Activated T-cell treated with anti-CD3 and anti-CD28 coated beads, Interleukin-2, amount 50 U/mL, for 1 hour (primary cell): Measurements from ENCODE around the gene B4GALT7.
"Not testable (repeated sequence)": the region's sequence is repeated elsewhere in the genome, so short reads cannot be mapped to it uniquely, and the experiment has no call there.

Experiments used
- DNase-seq: peaks from one replicate; pipeline ENCODE4 v3.0.0-alpha.2; 2020

Gene B4GALT7

DNA sequence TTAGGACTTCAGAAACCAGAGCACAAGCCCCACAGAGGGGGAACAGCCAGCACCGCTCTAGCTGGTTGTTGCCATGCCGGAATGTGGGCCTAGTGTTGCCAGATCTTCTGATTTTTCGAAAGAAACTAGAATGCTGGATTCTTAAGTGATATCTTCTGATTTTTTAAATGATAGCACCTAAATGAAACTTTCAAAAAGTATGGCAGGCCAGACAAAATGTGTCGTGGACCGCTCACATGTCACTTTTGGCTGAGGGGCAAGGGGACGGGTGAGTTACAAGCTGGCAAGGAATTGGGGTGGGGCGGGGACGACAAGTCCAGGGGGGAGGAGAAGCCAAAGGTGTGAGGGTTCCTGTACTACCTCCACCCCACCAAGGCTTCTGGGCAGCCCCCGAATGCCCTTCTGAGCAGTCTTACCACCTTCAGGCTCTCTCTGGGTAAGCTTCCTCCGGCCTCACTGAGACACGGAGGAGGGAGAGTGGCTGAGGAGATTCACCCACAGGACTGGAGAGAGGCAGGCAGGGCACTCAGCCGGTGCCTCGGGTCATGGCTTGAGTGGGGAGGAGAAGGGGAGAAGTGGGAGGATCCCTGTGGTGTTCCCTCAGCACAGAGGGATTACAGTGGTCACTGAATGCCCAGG, 10.3 kb downstream of the B4GALT7 start:
- no peak for DNase-seq

DNA sequence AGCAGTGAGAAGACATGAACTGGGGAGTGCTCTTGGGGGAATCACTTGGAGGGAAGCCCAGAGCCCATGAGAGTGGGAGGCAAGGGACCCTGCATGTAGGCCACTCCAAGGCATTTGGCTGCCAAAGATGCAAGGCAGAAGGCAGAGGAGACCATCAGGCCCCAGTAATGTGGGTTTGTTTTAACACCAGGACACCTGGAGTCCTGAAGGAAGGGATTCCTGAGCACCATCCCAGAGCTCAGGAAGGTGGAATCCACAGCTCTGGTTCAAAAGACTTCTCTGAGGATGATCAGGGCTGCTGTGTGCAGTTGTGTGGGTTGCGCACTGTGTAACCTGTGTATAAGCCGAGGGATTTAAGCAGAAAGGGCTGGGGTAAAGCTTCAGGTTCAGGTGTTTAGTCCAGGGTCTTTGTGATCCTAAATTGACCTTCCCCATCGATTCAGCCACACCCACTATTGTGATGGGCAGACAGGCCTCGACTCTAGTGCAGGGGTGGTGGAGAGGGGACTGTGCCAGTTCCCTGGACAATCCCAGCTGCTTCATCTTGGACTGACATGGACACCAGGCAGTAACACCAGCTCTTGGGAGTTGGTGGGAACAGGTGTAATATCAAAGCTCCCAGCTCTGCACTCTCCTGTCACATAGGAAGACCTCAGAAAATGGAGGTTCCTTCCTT, 11.0 kb downstream of the B4GALT7 start:
- no peak for DNase-seq

DNA sequence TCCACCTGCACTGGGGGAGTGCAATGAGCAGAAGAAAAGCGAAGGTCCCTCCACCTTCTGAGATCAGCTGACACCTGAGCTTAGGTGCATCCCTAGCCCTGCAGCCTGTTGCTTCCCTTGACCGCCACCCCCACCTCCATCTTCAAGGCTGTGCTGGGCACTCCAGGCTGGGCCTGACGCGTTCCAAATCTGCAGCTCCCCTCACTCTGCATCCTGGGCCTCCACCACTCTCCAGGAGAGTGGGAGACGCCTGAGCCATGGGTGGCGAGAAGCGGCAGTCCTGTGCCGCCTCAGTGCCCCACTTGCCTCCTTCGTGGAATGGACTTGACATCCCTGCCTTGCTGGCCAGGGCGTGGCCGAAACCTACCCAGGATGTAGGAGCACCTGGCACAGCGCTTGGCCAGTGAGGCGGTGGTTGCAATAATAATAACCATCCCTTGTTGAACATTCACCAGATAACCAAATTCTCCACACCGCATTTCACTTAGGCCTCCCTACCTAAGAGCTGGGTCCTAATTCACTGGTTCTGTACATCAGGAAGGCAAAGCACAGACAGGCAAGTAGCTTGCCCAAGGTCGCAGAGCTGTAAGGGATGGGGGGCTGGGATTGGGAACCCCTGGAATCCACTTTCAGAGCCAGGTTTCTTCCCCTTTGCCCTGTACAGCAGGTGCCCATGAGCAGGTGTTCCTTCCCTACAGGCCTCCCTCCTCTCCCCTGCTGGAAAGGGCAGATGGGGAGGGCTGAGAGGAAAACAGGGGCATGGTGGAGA, 11.7 kb downstream of the B4GALT7 start:
- DNase-seq: no peak

DNA sequence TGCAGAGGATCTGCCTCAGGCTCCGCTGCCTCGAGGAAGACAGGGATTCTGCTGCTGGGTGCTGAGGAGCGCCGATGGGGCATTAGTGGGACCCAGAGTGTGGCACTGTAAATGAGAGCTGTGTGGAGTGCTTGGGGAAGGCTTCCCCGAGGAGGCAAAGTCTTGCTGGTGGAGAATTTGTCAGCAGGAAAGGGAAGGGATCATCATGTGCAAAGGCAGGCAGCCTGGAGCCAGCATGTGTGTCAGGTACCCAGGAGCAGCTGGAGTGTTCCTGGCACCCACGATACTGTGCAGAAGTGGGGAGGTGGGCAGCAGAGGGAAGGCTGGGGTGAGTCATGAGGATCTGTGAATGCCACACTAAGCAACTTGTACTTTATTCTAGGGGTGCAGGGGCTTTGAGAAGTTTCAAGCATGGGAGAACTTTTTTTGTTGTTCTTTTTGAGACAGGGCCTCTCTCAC, 12.3 kb downstream of the B4GALT7 start:
- DNase-seq: no peak

DNA sequence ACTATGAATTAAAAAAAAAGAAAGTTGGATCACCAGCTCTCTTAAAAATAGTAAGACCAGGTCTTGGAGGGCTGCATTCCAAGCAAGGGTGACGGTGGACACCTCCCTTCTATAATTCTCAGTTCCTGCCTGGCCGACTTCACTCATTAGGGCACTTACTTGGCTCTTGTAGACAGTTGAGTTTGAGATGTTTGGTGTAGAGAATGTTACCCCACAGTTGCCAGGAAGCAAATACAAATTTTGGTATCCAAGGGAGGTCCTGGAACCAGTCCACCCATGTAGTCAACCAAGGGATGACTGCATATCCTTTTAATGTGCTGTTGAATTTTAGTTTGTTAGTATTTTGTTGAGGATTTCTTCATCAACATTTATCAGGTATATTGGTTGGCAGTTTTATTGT, 20.6 kb downstream of the B4GALT7 start:
- DNase-seq: no peak

DNA sequence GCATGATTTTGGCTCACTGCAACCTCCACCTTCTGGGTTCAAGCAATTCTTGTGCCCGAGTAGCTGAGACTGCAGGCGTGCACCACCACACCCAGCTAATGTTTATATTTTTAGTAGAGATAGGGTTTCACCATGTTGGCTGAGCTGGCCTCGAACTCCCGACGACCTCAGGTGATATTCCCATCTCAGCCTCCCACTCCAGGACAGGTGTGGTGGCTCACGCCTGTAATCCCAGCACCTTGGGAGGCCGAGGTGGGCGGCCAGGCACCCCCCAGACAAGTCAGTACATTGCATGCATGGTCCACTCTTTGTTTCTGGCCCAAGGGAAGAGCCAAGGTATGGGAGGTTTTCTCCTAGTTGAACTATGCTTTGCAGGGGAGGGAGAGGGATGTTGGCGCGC, 24.2 kb downstream of the B4GALT7 start:
- DNase-seq: not testable (repeated sequence)

DNA sequence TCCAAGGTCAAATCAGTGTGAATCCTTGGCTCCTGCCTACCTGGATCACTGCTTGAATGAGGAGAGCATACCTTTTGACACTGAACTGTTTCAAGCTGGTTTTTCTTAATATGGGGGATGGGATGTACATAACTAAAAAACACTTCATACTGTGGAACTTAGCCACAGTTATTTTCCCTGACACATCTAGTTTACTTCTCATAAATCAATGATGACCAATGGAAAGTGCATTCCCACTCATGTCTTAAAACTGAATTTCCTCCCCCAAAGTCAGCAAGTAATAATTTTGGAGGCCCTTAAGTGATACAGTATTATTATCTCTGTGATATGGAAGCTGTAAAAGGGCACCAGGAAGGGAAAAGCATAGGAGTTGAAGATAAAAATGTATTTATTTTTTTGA, 30.3 kb downstream of the B4GALT7 start:
- DNase-seq: not testable (repeated sequence)

DNA sequence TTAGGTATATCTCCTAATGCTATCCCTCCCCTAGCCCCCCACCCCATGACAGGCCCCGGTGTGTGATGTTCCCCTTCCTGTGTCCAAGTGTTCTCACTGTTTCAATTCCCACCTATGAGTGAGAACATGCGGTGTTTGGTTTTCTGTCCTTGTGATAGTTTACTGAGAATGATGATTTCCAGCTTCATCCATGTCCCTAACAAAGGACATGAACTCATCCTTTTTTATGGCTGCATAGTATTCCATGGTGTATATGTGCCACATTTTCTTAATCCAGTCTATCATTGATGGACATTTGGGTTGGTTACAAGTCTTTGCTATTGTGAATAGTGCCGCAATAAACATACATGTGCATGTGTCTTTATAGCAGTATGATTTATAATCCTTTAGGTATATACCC, 35.0 kb downstream of the B4GALT7 start:
- DNase-seq: not testable (repeated sequence)

DNA sequence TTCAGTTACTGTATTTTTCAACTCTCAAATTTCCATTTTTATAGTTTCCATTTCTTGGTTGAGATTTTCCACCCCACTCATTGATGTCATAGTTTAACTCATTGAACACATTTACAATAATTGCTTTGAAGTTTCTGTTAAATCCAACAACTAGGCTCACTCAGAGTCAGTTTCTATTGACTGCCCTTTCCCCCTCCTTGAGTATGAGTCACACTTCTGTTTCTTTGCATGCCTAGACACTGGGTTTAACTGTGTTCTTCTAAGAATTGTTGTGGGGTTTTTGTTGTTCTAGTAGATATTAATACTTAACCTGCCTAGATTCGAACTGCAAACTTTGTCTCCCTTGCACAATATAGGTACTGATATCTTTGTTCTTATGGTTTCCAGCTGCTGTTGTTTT, 45.5 kb downstream of the B4GALT7 start:
- DNase-seq: not testable (repeated sequence)

DNA sequence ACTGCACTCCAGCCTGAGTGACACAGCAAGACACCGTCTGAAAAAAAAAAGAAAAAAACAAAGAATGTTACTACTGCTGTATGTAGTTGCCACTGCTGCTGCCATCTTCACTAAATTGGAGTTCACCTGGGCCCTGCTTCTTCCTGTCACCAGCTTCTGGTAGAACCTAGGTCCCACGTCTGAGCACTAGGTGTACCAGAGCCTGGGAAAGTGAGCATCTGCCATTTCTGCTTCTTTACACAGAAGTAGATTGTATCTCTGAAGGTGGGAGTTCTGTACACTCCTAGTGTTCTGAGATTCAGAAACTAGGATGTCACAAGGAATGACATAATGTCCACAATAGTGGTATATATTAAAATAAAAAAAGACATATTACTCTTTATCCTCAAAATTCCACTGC, 51.3 kb downstream of the B4GALT7 start:
- not testable (repeated sequence) for DNase-seq

DNA sequence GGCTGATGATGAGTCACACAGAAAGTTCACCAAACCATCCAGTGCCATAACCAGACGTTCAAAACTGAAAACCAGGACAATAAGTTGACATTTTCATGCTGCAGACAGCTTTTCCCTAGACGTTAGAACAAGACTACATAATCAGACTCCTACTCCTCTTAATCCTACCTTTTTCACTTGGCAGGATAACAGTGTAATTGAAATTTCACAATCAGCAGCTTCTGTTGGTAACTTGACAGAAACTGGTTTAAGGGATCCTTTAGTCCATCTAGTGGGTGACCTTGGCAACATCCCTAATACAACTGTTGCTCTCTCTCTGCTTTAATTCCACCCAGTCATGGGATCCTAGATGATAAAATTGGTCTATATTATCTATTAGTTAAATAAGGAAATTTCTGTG, 57.9 kb downstream of the B4GALT7 start:
- not testable (repeated sequence) for DNase-seq

DNA sequence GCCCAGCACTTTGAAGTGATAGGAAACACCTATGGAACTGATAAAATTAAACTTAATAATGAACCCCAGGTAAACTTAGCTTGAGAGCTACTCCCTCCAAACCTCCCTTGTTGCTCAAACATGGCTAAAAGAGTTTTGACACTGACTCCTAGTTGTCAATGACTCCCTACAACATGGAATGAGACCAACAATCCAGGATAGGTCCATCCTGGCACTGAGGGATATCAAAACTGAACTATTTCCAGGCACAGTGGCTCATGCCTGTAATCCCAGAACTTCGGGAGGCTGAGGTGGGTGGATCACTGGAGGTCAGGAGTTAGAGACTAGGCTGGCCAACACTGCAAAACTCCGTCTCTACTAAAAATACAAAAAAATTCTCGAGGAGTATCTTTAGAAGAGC, 58.6 kb downstream of the B4GALT7 start:
- not testable (repeated sequence) for DNase-seq
